Measurements from ENCODE around the gene NCAPD3.

NCAPD3 gene

GRCh38 chr11:134110252-134110815 lies 113.4 kb downstream of the NCAPD3 start:
- no peaks in the 10 kb centered on the region for H3K36me3 ChIP-seq (replicated peaks)
- no peak for DNase-seq
- in situ Hi-C loops (cut with HindIII; ENCODE audit: low pct_ligation_motif_present, low sequenced_read_pairs) = no loop called here
- TF ChIP-seq, protein P1, sequence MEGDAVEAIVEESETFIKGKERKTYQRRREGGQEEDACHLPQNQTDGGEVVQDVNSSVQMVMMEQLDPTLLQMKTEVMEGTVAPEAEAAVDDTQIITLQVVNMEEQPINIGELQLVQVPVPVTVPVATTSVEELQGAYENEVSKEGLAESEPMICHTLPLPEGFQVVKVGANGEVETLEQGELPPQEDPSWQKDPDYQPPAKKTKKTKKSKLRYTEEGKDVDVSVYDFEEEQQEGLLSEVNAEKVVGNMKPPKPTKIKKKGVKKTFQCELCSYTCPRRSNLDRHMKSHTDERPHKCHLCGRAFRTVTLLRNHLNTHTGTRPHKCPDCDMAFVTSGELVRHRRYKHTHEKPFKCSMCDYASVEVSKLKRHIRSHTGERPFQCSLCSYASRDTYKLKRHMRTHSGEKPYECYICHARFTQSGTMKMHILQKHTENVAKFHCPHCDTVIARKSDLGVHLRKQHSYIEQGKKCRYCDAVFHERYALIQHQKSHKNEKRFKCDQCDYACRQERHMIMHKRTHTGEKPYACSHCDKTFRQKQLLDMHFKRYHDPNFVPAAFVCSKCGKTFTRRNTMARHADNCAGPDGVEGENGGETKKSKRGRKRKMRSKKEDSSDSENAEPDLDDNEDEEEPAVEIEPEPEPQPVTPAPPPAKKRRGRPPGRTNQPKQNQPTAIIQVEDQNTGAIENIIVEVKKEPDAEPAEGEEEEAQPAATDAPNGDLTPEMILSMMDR (IDR thresholded peaks at IDR 0.05; ENCODE audit: low read depth, low read length, missing control alignments) = no peak
- H3K27me3 ChIP-seq (replicated peaks) = no peaks in the 10 kb centered on the region
- H3K27ac ChIP-seq = no peak overlapping the region
- H3K4me3 ChIP-seq (ENCODE audit: low read depth, low read length) = no peak overlapping the region

Data from brain microvascular endothelial cell (primary cell).